ENCODE measurements around the gene REV3L.

DNA sequence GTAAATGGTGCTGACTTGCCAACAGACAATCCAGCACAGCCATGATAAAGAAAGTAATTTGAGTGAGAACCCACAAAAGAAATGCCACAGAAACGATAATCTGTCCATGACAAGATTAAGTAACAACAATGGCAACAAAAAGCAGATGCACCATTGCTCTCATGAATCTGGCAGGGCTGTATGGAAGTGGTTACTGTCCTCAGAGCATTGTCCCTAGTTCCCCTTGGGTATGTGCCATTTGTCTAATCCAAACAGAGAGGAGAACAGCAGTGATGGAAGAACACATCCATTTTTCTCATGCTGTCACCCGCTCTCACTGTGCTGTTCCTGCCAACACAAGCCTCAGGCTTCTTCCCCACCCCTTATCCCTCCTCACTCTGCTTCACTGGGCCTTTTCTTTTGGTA, 65.8 kb downstream of the REV3L start:
- TF ChIP-seq ESRRA (CRISPR knock-in tag; IDR thresholded peaks at IDR 0.05; ENCODE audit: borderline replicate concordance) = no peak
- TF ChIP-seq, protein P1, sequence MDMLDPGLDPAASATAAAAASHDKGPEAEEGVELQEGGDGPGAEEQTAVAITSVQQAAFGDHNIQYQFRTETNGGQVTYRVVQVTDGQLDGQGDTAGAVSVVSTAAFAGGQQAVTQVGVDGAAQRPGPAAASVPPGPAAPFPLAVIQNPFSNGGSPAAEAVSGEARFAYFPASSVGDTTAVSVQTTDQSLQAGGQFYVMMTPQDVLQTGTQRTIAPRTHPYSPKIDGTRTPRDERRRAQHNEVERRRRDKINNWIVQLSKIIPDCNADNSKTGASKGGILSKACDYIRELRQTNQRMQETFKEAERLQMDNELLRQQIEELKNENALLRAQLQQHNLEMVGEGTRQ (CRISPR knock-in tag; IDR thresholded peaks at IDR 0.05) = no peak
- TF ChIP-seq, protein P2, sequence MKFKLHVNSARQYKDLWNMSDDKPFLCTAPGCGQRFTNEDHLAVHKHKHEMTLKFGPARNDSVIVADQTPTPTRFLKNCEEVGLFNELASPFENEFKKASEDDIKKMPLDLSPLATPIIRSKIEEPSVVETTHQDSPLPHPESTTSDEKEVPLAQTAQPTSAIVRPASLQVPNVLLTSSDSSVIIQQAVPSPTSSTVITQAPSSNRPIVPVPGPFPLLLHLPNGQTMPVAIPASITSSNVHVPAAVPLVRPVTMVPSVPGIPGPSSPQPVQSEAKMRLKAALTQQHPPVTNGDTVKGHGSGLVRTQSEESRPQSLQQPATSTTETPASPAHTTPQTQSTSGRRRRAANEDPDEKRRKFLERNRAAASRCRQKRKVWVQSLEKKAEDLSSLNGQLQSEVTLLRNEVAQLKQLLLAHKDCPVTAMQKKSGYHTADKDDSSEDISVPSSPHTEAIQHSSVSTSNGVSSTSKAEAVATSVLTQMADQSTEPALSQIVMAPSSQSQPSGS (CRISPR knock-in tag; IDR thresholded peaks at IDR 0.05; ENCODE audit: borderline replicate concordance, low read depth) = no peak
- TF ChIP-seq ETV6 (CRISPR knock-in tag; IDR thresholded peaks at IDR 0.05) = no peak
- TF ChIP-seq, protein P3, sequence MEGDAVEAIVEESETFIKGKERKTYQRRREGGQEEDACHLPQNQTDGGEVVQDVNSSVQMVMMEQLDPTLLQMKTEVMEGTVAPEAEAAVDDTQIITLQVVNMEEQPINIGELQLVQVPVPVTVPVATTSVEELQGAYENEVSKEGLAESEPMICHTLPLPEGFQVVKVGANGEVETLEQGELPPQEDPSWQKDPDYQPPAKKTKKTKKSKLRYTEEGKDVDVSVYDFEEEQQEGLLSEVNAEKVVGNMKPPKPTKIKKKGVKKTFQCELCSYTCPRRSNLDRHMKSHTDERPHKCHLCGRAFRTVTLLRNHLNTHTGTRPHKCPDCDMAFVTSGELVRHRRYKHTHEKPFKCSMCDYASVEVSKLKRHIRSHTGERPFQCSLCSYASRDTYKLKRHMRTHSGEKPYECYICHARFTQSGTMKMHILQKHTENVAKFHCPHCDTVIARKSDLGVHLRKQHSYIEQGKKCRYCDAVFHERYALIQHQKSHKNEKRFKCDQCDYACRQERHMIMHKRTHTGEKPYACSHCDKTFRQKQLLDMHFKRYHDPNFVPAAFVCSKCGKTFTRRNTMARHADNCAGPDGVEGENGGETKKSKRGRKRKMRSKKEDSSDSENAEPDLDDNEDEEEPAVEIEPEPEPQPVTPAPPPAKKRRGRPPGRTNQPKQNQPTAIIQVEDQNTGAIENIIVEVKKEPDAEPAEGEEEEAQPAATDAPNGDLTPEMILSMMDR (IDR thresholded peaks at IDR 0.05) = no peak
- no peak for TF ChIP-seq ZNF232 (CRISPR knock-in tag; IDR thresholded peaks at IDR 0.05)
- TF ChIP-seq, protein P4, sequence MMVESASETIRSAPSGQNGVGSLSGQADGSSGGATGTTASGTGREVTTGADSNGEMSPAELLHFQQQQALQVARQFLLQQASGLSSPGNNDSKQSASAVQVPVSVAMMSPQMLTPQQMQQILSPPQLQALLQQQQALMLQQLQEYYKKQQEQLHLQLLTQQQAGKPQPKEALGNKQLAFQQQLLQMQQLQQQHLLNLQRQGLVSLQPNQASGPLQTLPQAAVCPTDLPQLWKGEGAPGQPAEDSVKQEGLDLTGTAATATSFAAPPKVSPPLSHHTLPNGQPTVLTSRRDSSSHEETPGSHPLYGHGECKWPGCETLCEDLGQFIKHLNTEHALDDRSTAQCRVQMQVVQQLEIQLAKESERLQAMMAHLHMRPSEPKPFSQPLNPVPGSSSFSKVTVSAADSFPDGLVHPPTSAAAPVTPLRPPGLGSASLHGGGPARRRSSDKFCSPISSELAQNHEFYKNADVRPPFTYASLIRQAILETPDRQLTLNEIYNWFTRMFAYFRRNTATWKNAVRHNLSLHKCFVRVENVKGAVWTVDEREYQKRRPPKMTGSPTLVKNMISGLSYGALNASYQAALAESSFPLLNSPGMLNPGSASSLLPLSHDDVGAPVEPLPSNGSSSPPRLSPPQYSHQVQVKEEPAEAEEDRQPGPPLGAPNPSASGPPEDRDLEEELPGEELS (CRISPR knock-in tag; IDR thresholded peaks at IDR 0.05) = no peak
- no peak for TF ChIP-seq NFATC4 (CRISPR knock-in tag; IDR thresholded peaks at IDR 0.05)
- TF ChIP-seq, protein P5, sequence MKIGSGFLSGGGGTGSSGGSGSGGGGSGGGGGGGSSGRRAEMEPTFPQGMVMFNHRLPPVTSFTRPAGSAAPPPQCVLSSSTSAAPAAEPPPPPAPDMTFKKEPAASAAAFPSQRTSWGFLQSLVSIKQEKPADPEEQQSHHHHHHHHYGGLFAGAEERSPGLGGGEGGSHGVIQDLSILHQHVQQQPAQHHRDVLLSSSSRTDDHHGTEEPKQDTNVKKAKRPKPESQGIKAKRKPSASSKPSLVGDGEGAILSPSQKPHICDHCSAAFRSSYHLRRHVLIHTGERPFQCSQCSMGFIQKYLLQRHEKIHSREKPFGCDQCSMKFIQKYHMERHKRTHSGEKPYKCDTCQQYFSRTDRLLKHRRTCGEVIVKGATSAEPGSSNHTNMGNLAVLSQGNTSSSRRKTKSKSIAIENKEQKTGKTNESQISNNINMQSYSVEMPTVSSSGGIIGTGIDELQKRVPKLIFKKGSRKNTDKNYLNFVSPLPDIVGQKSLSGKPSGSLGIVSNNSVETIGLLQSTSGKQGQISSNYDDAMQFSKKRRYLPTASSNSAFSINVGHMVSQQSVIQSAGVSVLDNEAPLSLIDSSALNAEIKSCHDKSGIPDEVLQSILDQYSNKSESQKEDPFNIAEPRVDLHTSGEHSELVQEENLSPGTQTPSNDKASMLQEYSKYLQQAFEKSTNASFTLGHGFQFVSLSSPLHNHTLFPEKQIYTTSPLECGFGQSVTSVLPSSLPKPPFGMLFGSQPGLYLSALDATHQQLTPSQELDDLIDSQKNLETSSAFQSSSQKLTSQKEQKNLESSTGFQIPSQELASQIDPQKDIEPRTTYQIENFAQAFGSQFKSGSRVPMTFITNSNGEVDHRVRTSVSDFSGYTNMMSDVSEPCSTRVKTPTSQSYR (CRISPR knock-in tag; IDR thresholded peaks at IDR 0.05) = no peak
- no peak for TF ChIP-seq JUN (CRISPR knock-in tag; IDR thresholded peaks at IDR 0.05)
- TF ChIP-seq ZNF138 (CRISPR knock-in tag; conservative IDR thresholded peaks at IDR 0.05) = no peak
- TF ChIP-seq ZNF671 (CRISPR knock-in tag; IDR thresholded peaks at IDR 0.05) = no peak
- TF ChIP-seq NR3C1 (CRISPR knock-in tag; conservative IDR thresholded peaks at IDR 0.05; ENCODE audit: low read depth) = no peak
- no peak for TF ChIP-seq KAT7 (CRISPR knock-in tag; IDR thresholded peaks at IDR 0.05; ENCODE audit: borderline replicate concordance)

Data from WTC11 (cell line).